Right atrium auricular region (tissue), 2 donors: ENCODE data around the gene MRPS18A. TPM values are rescaled to one million over a fixed set of nuclear protein-coding genes. Genes with fewer than 3 reads are reported as not detected.
A peak's percentile ranks its signal among the peaks of the same experiment; 100 is the strongest.

Experiments used
- DNase-seq: peaks from one replicate; pipeline ENCODE4 v3.0.0-alpha.2; 2019; ENCODE audit warnings: low spot score
- H3K27ac ChIP-seq, 2 donors: fragments of 200-600 bp; sonication (generic); 1 replicate in 1 of 2; 2 replicates in 1 of 2; pipeline ENCODE4 v1.5.1; 2016 to 2019
- H3K27me3 ChIP-seq, 2 donors: fragments of 200-600 bp; sonication (generic); one replicate each; pipeline versions ENCODE4 v1.5.1 to v1.6.0; 2017 to 2019
- H3K36me3 ChIP-seq: fragments of 200-600 bp; sonication (generic); one replicate; pipeline ENCODE4 v1.5.1; 2016
- H3K4me1 ChIP-seq, 2 donors: fragments of 200-600 bp; sonication (generic); one replicate each; pipeline versions ENCODE4 v1.5.1 to v1.6.0; 2017 to 2019
- H3K4me3 ChIP-seq, 2 donors: fragments of 200-600 bp; sonication (generic); 1 replicate in 1 of 2; 2 replicates in 1 of 2; pipeline ENCODE4 v1.5.1; 2017 to 2019; ENCODE audit warnings: mild to moderate bottlenecking in 1 of 2, moderate library complexity in 1 of 2
- H3K9me3 ChIP-seq, 2 donors: fragments of 200-600 bp; sonication (generic); one replicate each; pipeline ENCODE4 v1.5.1; 2019
- total RNA-seq, 2 donors: library from RNA; depleted of rRNA; stranded (reverse); fragments of >200 nt; gene quantifications; one replicate each; pipeline ENCODE4 v1.1.0, GENCODE V29; 2016
- TF ChIP-seq, protein P1 (sequence below), 2 donors: fragments of 200-600 bp; sonication (generic); IDR thresholded peaks; one replicate each; pipeline ENCODE4 v1.5.1; 2019; ENCODE audit warnings: antibody characterized with exemption in 2 of 2

Gene MRPS18A
- total RNA-seq, 2 donors from 2014 or later: 40.4 to 42.7 TPM

DNA sequence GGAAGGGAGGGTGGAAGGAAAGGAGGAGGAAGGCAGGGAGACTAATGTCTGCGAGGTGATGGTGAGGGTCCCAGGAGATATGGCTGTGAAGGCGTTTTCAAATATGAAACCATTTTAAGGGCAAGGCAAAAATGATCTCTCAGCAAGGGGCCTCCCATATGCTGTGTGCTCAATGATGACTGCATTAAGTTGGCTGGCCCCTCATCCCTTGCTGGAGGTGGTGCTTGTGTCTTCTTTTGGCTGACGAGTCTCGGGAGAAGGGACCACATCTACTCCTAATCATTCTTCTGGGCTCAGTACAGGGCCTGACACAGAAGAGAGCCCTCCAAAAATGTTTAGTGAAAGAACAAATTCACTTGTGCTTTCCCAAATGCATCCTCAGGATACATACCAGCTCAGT is 23.0 kb upstream of the MRPS18A start:
- H3K36me3 ChIP-seq: no peaks in the 10 kb centered on the region
- no peaks in the 10 kb centered on the region for H3K9me3 ChIP-seq
- H3K27me3 ChIP-seq: no peaks in the 10 kb centered on the region
- DNase-seq: no peak
- H3K4me1 ChIP-seq: peaks cover 0 to 44% of the 10 kb centered on the region in 2 donors
- TF ChIP-seq, protein P1, sequence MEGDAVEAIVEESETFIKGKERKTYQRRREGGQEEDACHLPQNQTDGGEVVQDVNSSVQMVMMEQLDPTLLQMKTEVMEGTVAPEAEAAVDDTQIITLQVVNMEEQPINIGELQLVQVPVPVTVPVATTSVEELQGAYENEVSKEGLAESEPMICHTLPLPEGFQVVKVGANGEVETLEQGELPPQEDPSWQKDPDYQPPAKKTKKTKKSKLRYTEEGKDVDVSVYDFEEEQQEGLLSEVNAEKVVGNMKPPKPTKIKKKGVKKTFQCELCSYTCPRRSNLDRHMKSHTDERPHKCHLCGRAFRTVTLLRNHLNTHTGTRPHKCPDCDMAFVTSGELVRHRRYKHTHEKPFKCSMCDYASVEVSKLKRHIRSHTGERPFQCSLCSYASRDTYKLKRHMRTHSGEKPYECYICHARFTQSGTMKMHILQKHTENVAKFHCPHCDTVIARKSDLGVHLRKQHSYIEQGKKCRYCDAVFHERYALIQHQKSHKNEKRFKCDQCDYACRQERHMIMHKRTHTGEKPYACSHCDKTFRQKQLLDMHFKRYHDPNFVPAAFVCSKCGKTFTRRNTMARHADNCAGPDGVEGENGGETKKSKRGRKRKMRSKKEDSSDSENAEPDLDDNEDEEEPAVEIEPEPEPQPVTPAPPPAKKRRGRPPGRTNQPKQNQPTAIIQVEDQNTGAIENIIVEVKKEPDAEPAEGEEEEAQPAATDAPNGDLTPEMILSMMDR (IDR thresholded peaks at IDR 0.05): no peak
- peak overlapping the region in 1 of 2 donors; percentile 64 for H3K27ac ChIP-seq
- H3K4me3 ChIP-seq: no peak overlapping the region

DNA sequence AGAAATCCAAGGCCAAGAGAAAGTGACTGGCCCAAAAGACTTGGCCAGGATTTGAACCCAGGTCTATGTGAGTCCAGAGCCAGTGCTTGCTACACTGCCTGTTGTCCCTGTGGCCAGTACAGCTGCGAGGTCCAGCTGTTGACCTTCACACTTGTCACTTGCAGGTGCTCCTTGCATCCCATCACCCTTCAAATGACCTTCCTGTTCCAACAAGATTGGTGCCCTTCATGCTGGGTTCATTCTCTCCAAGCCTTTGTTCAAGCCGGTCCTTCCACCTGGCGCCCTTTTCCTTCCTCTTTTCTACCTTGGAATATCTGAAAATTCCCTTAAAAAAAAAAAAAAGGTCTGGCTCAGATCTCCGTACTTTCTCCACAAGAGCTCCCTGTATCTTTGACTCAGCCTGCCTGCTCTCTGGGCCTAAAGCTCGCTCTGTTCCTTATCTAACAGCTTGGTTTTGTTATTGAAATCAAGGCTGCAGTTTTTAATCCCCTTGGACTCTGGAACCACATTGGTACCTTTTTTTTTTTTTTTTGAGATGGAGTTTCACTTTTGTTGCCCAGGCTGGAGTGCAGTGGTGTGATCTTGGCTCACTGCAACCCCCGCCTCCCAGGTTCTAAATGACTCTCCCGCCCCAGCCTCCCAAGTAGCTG is 22.2 kb upstream of the MRPS18A start:
- Histone ChIP-seq H3K4me3 (no peak overlapping the region), H3K27ac (peak overlapping the region; percentile 55 to 64)
- TF ChIP-seq, protein P1 (IDR thresholded peaks at IDR 0.05): no peak

DNA sequence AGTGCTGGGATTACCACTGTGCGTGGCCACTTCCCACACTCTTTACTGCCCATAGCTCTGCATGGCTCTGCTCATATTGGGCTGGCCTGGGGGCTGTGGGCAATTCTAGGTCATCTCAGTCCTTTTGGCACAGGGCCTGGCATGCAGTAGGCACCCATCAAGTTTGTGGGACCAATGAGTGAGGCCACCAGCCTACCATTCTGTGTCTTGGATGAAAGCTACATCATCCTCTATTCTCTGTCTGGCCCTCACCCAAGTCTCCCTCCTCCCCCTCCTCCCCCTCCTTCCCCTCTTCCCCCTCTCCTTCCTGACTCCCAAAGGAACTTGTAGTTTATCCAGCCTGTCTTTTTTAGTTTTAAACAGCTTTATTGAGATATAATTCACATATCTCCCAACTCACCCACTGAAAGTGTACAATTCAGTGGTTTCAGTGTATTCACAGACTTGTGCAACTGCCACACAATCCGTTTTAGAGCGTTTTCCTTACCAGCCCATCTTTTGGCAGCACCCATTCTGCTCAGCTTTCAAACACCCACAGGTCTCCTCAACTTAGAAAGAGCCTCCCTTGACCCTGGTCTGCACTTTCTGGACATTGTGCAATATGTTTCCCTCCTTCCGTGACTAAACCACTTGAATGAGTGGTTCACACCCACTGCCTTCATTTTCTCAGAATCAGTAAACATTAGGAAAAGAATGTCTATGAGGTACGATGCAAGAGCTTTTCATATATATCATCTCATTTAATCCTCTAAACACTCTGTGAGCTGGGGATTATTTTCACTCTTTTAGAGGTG is 21.5 kb upstream of the MRPS18A start:
- Histone ChIP-seq H3K4me1 (peaks cover 0 to 33% of the 10 kb centered on the region in 2 donors), H3K27ac (peak overlapping the region; percentile 55 to 64), H3K36me3 (no peaks in the 10 kb centered on the region), H3K4me3 (no peak overlapping the region), H3K27me3 (no peaks in the 10 kb centered on the region), H3K9me3 (no peaks in the 10 kb centered on the region)
- TF ChIP-seq, protein P1 (IDR thresholded peaks at IDR 0.05): no peak
- no peak for DNase-seq

More for the DNA sequence above, 22.2 kb upstream of the MRPS18A start:
- H3K4me1 ChIP-seq: peaks cover 0 to 37% of the 10 kb centered on the region in 2 donors
- no peak for DNase-seq
- no peaks in the 10 kb centered on the region for H3K9me3 ChIP-seq
- H3K36me3 ChIP-seq: no peaks in the 10 kb centered on the region
- no peaks in the 10 kb centered on the region for H3K27me3 ChIP-seq

DNA sequence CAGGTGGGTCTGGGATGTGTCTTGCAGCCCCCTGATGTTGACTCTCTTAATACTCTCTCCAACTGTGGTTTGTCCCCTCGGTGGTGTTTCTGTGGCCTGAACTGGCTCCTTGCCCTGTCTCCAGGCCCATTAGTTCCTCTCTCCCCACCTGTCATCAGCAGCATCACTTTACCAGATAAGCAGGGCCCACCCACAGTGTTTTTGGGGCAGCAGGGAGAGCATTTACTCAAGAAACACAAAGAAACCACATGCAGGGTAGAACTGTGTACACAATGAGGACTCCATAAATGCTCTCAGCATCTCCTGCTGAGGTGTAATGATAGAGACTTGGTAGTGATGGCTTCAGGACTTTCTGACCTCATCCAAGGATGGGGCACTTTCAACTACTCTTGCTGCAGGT is 20.2 kb upstream of the MRPS18A start:
- no peak overlapping the region for H3K4me3 ChIP-seq
- no peak for DNase-seq
- no peaks in the 10 kb centered on the region for H3K36me3 ChIP-seq
- H3K9me3 ChIP-seq: no peaks in the 10 kb centered on the region
- no peaks in the 10 kb centered on the region for H3K27me3 ChIP-seq
- no peak overlapping the region for H3K27ac ChIP-seq
- peaks cover 0 to 45% of the 10 kb centered on the region in 2 donors for H3K4me1 ChIP-seq
- TF ChIP-seq, protein P1 (IDR thresholded peaks at IDR 0.05): no peak

DNA sequence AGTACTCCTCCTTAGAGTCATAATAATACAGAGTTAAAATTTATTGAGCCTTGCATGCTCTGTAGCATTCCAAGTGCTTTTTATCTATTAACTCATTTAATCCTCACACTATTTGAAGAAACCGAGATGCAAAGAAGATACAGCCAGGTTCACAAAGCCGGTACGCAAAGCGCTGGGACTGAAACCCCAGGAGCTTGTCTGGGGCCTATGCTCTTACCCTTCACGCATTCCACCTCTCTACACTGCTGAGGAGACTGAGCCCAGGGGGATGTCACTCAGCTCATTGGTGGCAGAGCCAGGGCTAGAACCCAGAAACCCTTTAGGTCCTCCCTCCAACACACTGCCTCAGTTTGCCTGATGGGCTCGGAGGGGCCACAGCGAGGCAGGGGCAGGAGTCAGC is 19.7 kb upstream of the MRPS18A start:
- TF ChIP-seq, protein P1 (IDR thresholded peaks at IDR 0.05): no peak
- peak overlapping the region in 1 of 2 donors; percentile 19 for H3K27ac ChIP-seq
- peaks cover 0 to 50% of the 10 kb centered on the region in 2 donors for H3K4me1 ChIP-seq

More for the DNA sequence above, 19.7 kb upstream of the MRPS18A start:
- Histone ChIP-seq H3K4me3 (no peak overlapping the region), H3K36me3 (no peaks in the 10 kb centered on the region), H3K27me3 (no peaks in the 10 kb centered on the region), H3K9me3 (no peaks in the 10 kb centered on the region)
- DNase-seq: no peak
